PC-3 (cell line): ENCODE results near the gene TNPO3. TPM values are rescaled to one million over a fixed set of nuclear protein-coding genes. Genes with fewer than 3 reads are reported as not detected.

Experiments
- ATAC-seq: fragments of 200-7000 bp; cut with Tn5 transposase; 2 replicates; pipeline ENCODE4 v1.9.1; 2020; ENCODE audit warnings: mild to moderate bottlenecking, moderate library complexity
- BruUV-seq: library from RNA; stranded (reverse); fragments of 400-500 nt; replicated peaks from 2 replicates; lab custom pipeline; 2021; lab: Mats Ljungman, UMichigan
- CTCF ChIA-PET: fragments of 300-600 bp; sonication (Branson Sonifier 250); formaldehyde crosslinking; loops from one replicate; lab custom pipeline; 2022; ENCODE audit warnings: antibody characterized with exemption; lab: Charles Lee
- POLR2A ChIA-PET: fragments of 300-600 bp; sonication (Branson Sonifier 250); formaldehyde crosslinking; loops from one replicate; lab custom pipeline; 2022; ENCODE audit warnings: antibody characterized with exemption; ENCODE audit not compliant: unreplicated experiment; lab: Charles Lee
- DNase-seq: peaks from one replicate; pipeline ENCODE4 v3.0.0-alpha.2; 2015
- H2AFZ ChIP-seq: fragments of 300-600 bp; sonication (generic); 2 replicates; pipeline ENCODE4 v1.6.0; 2016; ENCODE audit warnings: antibody characterized with exemption, low read length
- H3F3A ChIP-seq: fragments of 300-600 bp; sonication (generic); one replicate; pipeline ENCODE4 v1.6.0; 2017; ENCODE audit warnings: antibody characterized with exemption, low read length, control low read depth, mild to moderate bottlenecking; ENCODE audit not compliant: unreplicated experiment
- H3K27ac ChIP-seq: fragments of 300-600 bp; sonication (generic); 2 replicates; pipeline ENCODE4 v1.5.1; 2016; ENCODE audit warnings: mild to moderate bottlenecking, low read length
- H3K27me3 ChIP-seq: fragments of 300-600 bp; sonication (generic); 2 replicates; pipeline ENCODE4 v1.6.1; 2016; ENCODE audit warnings: low read length, mixed read lengths
- H3K36me3 ChIP-seq: fragments of 300-600 bp; sonication (generic); 2 replicates; pipeline ENCODE4 v1.6.1; 2016; ENCODE audit warnings: low read depth, mixed run types, low read length, mixed read lengths
- H3K4me1 ChIP-seq: fragments of 300-600 bp; sonication (generic); 2 replicates; pipeline ENCODE4 v1.5.1; 2016; ENCODE audit warnings: low read length; ENCODE audit not compliant: insufficient read depth
- H3K4me2 ChIP-seq: fragments of 300-600 bp; sonication (generic); 2 replicates; pipeline ENCODE4 v1.6.0; 2016; ENCODE audit warnings: low read length
- H3K4me3 ChIP-seq: fragments of 300-600 bp; sonication (generic); 2 replicates; pipeline ENCODE4 v1.5.1; 2016; ENCODE audit warnings: mild to moderate bottlenecking, low read length, mixed read lengths
- H3K79me2 ChIP-seq: fragments of 300-600 bp; sonication (generic); 2 replicates; pipeline ENCODE4 v1.6.1; 2017; ENCODE audit warnings: low read length, mixed read lengths
- H3K9ac ChIP-seq: fragments of 300-600 bp; sonication (generic); 2 replicates; pipeline ENCODE4 v1.6.0; 2016; ENCODE audit warnings: mild to moderate bottlenecking, low read length
- H3K9me2 ChIP-seq: fragments of 300-600 bp; sonication (generic); replicated peaks from 2 replicates; pipeline ENCODE4 v1.6.1; 2016; ENCODE audit warnings: mixed run types, low read length, mixed read lengths
- H3K9me3 ChIP-seq: fragments of 300-600 bp; sonication (generic); 2 replicates; pipeline ENCODE4 v1.6.1; 2016; ENCODE audit warnings: low read length, mixed read lengths
- H4K20me1 ChIP-seq: fragments of 300-600 bp; sonication (generic); 2 replicates; pipeline ENCODE4 v1.6.1; 2016; ENCODE audit warnings: low read length, mixed read lengths
- EZH2 ChIP-seq: fragments of 300-600 bp; sonication (generic); IDR thresholded peaks from one replicate; pipeline ENCODE4 v1.6.1; 2017; ENCODE audit warnings: antibody characterized with exemption, mild to moderate bottlenecking, low read length; ENCODE audit not compliant: unreplicated experiment
- EZH2phosphoT487 ChIP-seq: fragments of 300-600 bp; sonication (generic); IDR thresholded peaks from 2 replicates; pipeline ENCODE4 v1.6.1; 2018; ENCODE audit warnings: mild to moderate bottlenecking, antibody characterized with exemption, low read length, borderline replicate concordance
- intact Hi-C: fragments of 100-400 bp; cut with micrococcal nuclease; formaldehyde crosslinking; loops from 2 replicates; pipeline ENCODE4 v1.9.0; 2023
- total RNA-seq: library from RNA; depleted of rRNA; stranded (reverse); fragments of >200 nt; gene quantifications from 2 replicates; pipeline ENCODE4 v1.2.3, GENCODE V29; 2014
- TF ChIP-seq, protein P1 (sequence below): fragments of 300-600 bp; sonication (generic); conservative IDR thresholded peaks from 2 replicates; pipeline ENCODE4 v1.5.1; 2017; ENCODE audit warnings: antibody characterized with exemption, low read depth, mild to moderate bottlenecking, low read length

Gene TNPO3
- total RNA-seq, 1 experiment from 2014 or later = 55.9 TPM

DNA sequence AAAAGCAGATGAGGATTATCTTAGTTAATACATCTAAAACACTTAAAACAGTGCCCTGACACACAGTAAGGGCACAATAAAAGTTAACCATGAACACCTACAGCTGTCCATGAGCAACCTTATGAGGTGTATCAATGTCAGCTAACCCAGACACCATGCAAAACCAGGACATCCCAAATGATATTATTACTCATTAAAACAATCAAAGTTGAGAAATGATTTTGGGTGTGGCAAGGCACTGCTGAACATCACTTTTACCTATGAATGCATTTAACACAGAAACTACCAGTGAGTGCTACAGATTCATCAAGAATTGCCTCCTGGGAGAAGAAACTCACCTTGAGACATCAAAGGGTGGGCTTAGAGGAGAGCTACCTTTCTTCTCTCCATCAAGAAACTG is 98.9 kb downstream of the TNPO3 start:
- H3K9me3 ChIP-seq = no peaks in the 10 kb centered on the region
- BruUV-seq = no TSS peak
- intact Hi-C loops = no loop called here
- H3K9ac ChIP-seq = no peak overlapping the region
- DNase-seq (no peak), ATAC-seq (no peak)
- no peaks in the 10 kb centered on the region for H4K20me1 ChIP-seq
- H2AFZ ChIP-seq = no peak overlapping the region
- no peaks in the 10 kb centered on the region for H3F3A ChIP-seq
- no peaks in the 10 kb centered on the region for H3K27me3 ChIP-seq
- H3K27ac ChIP-seq = no peak overlapping the region
- no peak for TF ChIP-seq EZH2
- no peak for TF ChIP-seq EZH2phosphoT487
- TF ChIP-seq, protein P1, sequence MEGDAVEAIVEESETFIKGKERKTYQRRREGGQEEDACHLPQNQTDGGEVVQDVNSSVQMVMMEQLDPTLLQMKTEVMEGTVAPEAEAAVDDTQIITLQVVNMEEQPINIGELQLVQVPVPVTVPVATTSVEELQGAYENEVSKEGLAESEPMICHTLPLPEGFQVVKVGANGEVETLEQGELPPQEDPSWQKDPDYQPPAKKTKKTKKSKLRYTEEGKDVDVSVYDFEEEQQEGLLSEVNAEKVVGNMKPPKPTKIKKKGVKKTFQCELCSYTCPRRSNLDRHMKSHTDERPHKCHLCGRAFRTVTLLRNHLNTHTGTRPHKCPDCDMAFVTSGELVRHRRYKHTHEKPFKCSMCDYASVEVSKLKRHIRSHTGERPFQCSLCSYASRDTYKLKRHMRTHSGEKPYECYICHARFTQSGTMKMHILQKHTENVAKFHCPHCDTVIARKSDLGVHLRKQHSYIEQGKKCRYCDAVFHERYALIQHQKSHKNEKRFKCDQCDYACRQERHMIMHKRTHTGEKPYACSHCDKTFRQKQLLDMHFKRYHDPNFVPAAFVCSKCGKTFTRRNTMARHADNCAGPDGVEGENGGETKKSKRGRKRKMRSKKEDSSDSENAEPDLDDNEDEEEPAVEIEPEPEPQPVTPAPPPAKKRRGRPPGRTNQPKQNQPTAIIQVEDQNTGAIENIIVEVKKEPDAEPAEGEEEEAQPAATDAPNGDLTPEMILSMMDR = no peak
- no peak overlapping the region for H3K4me2 ChIP-seq
- peaks cover 46% of the 10 kb centered on the region for H3K36me3 ChIP-seq
- no peak overlapping the region for H3K4me3 ChIP-seq
- ChIA-PET POLR2A (interaction anchor here (0.6 kb wide), 1 partner anchor 238 kb away, joined by 5 read pairs; no protein-coding TSS in a partner anchor), CTCF (no interaction called here)
- H3K4me1 ChIP-seq = no peaks in the 10 kb centered on the region
- H3K9me2 ChIP-seq = no peaks in the 10 kb centered on the region
- H3K79me2 ChIP-seq = no peaks in the 10 kb centered on the region

DNA sequence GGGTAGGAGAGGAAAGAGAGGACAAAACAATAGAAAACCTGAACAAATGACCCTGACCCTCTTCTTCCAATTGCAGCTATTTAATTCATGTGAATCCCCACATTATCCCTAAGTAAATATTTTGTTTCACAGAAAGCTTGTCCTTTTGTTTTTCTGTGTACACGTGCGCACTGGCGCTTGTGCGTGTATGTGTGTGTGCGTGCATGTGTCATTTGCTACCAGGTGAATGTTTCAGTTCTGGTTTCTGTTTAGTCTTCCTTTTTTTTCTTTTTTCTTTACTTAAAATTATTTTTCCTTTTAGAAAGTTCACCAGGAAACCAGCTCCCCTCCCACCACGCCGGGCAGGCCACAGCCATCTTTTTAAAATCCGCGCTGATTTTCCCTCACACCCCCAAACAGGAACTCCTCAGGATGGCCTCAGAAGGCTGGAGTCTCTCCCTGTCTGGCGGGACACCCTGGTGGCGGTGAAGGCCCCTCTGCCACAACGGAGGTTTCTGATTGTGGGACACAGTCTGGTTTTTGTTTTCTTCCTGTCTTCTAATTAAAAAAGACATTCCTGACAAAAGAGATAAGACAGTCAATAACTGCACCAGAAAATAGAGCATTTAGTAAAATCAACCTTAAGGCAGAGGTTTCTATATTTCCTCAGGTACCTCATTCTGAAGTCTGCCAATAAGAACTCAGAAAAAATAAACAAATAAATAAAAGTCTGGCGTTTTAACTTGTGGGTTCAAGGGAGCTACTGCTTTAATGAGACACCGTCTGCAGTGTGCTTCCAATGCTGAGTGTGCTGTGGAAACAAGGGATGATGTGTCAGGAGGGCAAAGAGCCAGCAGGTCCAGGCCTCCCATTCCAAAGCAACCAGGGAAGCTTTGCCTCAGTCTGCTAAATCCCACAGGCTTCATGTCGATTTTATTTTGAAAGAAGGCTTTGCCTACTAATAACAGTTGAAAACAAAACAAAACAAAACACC is 99.8 kb downstream of the TNPO3 start:
- H3K27me3 ChIP-seq = no peaks in the 10 kb centered on the region
- ChIA-PET CTCF (no interaction called here), POLR2A (no interaction called here)
- no peaks in the 10 kb centered on the region for H3K9me2 ChIP-seq
- H3K4me3 ChIP-seq = no peak overlapping the region
- H3K4me2 ChIP-seq = no peak overlapping the region
- H3K9me3 ChIP-seq = no peaks in the 10 kb centered on the region
- H3K27ac ChIP-seq = no peak overlapping the region
- TF ChIP-seq EZH2phosphoT487 (no peak), EZH2 (no peak)
- TF ChIP-seq, protein P1 = no peak
- no peak overlapping the region for H2AFZ ChIP-seq
- peaks cover 45% of the 10 kb centered on the region for H3K36me3 ChIP-seq
- no peaks in the 10 kb centered on the region for H3F3A ChIP-seq
- H3K9ac ChIP-seq = no peak overlapping the region
- intact Hi-C loops = no loop called here
- DNase-seq (peak; percentile 15), ATAC-seq (no peak)
- BruUV-seq = TSS peak; percentile 40
- no peaks in the 10 kb centered on the region for H3K79me2 ChIP-seq
- no peaks in the 10 kb centered on the region for H4K20me1 ChIP-seq
- H3K4me1 ChIP-seq = no peaks in the 10 kb centered on the region

DNA sequence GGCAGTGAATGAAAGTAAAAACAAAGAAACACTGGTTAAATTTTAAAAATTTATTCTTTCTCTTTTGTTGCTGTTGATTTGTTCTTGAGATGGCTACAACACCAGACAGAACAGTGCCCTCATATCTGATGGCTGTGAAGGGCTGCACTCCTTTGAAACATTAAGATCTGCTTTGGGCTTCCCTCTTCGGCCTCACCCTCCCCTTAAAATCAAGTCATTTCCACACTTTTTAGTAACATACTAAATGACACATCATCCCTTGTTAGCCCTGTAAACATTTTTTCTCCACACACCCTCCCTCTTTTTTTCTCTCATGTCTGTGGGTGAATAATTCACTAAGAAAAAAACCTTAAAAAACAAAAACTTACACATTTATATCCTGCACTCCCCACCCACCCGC is 100.8 kb downstream of the TNPO3 start:
- Histone ChIP-seq H3K27ac (no peak overlapping the region), H3K79me2 (no peaks in the 10 kb centered on the region), H3K4me3 (no peak overlapping the region), H3K9me3 (no peaks in the 10 kb centered on the region), H3K9ac (no peak overlapping the region), H3K9me2 (no peaks in the 10 kb centered on the region), H4K20me1 (no peaks in the 10 kb centered on the region), H3K4me1 (no peaks in the 10 kb centered on the region), H3K27me3 (no peaks in the 10 kb centered on the region), H3K36me3 (peaks cover 38% of the 10 kb centered on the region), H2AFZ (no peak overlapping the region), H3F3A (no peaks in the 10 kb centered on the region), H3K4me2 (no peak overlapping the region)
- POLR2A ChIA-PET = no interaction called here
- intact Hi-C loops = no loop called here
- ATAC-seq (no peak), DNase-seq (no peak)
- no peak for TF ChIP-seq EZH2phosphoT487
- TF ChIP-seq EZH2 = no peak
- TF ChIP-seq, protein P1 = no peak
- BruUV-seq = no TSS peak
- CTCF ChIA-PET = no interaction called here
